Fibroblast of skin of scalp (primary cell): ENCODE results near the gene ANAPC2.

Source experiments
- DNase-seq: peaks from one replicate; pipeline ENCODE4 v3.0.0-alpha.2; 2013

Gene ANAPC2

GRCh38 chr9:137173796-137174664, 14.3 kb downstream of the ANAPC2 start:
- no peak for DNase-seq

GRCh38 chr9:137172901-137173795, 15.2 kb downstream of the ANAPC2 start:
- DNase-seq: no peak

- DNase-seq: no peak
Measured at GRCh38 chr9:137171149-137171900, 17.0 kb downstream of the ANAPC2 start.

- no peak for DNase-seq
Measured at GRCh38 chr9:137170486-137171148, 17.7 kb downstream of the ANAPC2 start.

GRCh38 chr9:137169896-137170358, 18.4 kb downstream of the ANAPC2 start, which contains the start of gene LRRC26:
Gene LRRC26, minus strand, starts transcription at chr9:137170051. Its CDS starts 108 bp downstream, at chr9:137169943.
- DNase-seq: no peak

- no peak for DNase-seq
Measured at GRCh38 chr9:137168904-137169856, 19.2 kb downstream of the ANAPC2 start.

GRCh38 chr9:137168573-137168903, 19.8 kb downstream of the ANAPC2 start:
- DNase-seq: no peak

GRCh38 chr9:137167747-137168572, 20.4 kb downstream of the ANAPC2 start:
- DNase-seq: no peak

- no peak for DNase-seq
Measured at GRCh38 chr9:137167277-137167746, 21.0 kb downstream of the ANAPC2 start.

- no peak for DNase-seq
Measured at GRCh38 chr9:137166380-137167229, 21.8 kb downstream of the ANAPC2 start.

- no peak for DNase-seq
Measured at GRCh38 chr9:137165250-137165836, 23.0 kb downstream of the ANAPC2 start.

- no peak for DNase-seq
Measured at GRCh38 chr9:137164370-137165249, 23.8 kb downstream of the ANAPC2 start.

- DNase-seq: no peak
Measured at GRCh38 chr9:137163805-137164204, 24.6 kb downstream of the ANAPC2 start.

- no peak for DNase-seq
Measured at GRCh38 chr9:137163365-137163715, 25.0 kb downstream of the ANAPC2 start.

GRCh38 chr9:137162505-137163364, 25.6 kb downstream of the ANAPC2 start:
- no peak for DNase-seq
